ENCODE measurements around the gene FHL3.

FHL3 gene

GRCh38 chr1:38046884-38047602 is 41.7 kb upstream of the FHL3 start:
- DNase-seq (ENCODE audit: low read depth), result no peak
- no peak for TF ChIP-seq CTCF (conservative IDR thresholded peaks at IDR 0.05; ENCODE audit: low read depth, low read length)
- H3K4me3 ChIP-seq (ENCODE audit: low read length), result peak overlapping the region; percentile 35

- no peak for DNase-seq (ENCODE audit: low read depth)
- peak within 1 kb of the TSS; percentile 35 for H3K4me3 ChIP-seq (ENCODE audit: low read length)
- TF ChIP-seq CTCF (conservative IDR thresholded peaks at IDR 0.05; ENCODE audit: low read depth, low read length), result no peak
Observed at GRCh38 chr1:38046333-38046883, 41.1 kb upstream of the FHL3 start, which contains the start of gene POU3F1. POU3F1 (minus strand) TSS chr1:38046793; CDS start chr1:38046743, 50 bp downstream.

- no peak overlapping the region for H3K4me3 ChIP-seq (ENCODE audit: low read length)
- no peak for DNase-seq (ENCODE audit: low read depth)
Observed at GRCh38 chr1:38045401-38046332, 40.4 kb upstream of the FHL3 start.

GRCh38 chr1:38044221-38045215 is 39.2 kb upstream of the FHL3 start:
- DNase-seq (ENCODE audit: low read depth), result no peak
- TF ChIP-seq CTCF (conservative IDR thresholded peaks at IDR 0.05; ENCODE audit: low read depth, low read length), result no peak
- peak overlapping the region; percentile 22 for H3K4me3 ChIP-seq (ENCODE audit: low read length)

More at GRCh38 chr1:38045401-38046332, 40.4 kb upstream of the FHL3 start:
- no peak for TF ChIP-seq CTCF (conservative IDR thresholded peaks at IDR 0.05; ENCODE audit: low read depth, low read length)

GRCh38 chr1:38043036-38043747 is 37.9 kb upstream of the FHL3 start:
- H3K4me3 ChIP-seq (ENCODE audit: low read length), result no peak overlapping the region
- no peak for DNase-seq (ENCODE audit: low read depth)
- TF ChIP-seq CTCF (conservative IDR thresholded peaks at IDR 0.05; ENCODE audit: low read depth, low read length), result no peak

All from retinal pigment epithelial cell (primary cell).